Heart left ventricle (tissue), 13 donors: ENCODE data around the gene NPL.

ENCODE experiments used
- CTCF ChIP-seq, 12 donors: fragments of 200-600 bp; sonication (generic) in 4 of 12; IDR thresholded peaks; one replicate each; pipeline versions ENCODE4 v1.5.0 to v1.8.0; 2018 to 2022; ENCODE audit warnings: antibody characterized with exemption in 12 of 12, mild to moderate bottlenecking in 5 of 12
- POLR2A ChIP-seq, 2 donors: fragments of 450-650 bp; IDR thresholded peaks; one replicate each; pipeline ENCODE4 v1.6.1; 2017; ENCODE audit warnings: antibody characterized with exemption in 2 of 2, mild to moderate bottlenecking in 2 of 2, moderate library complexity in 2 of 2
- donor health status: ischemic (EF 13 %, LVEDD 7.1; RV severe dilation, severe dysfunction).
- donor health status: DM: no; HTN: yes; CAD: no.
- donor health status: DM: no; HTN: no; CAD: no.
- donor health status: ischemic (EF 25% LVEDD 6.9; RV normal size, moderate dysfunction).
- donor health status: ischemic (EF 25% LVEDD 5.7; RV mildly dilated, moderate dysfunction).
- donor health status: ischemic (EF 35%, LVEDD 5.7; RV mildly dilated, moderate dysfunction).
- donor health status: nonischemic (EF 11% LVEDD 7.7; RV severe dilation, severe dysfunction).
- donor health status: DM: yes; HTN: yes; CAD: no.
- donor health status: PGD.
- donor health status: ischemic (EF 29% LVEDD 5.4; RV normal size, mild dysfunction).
- donor health status: nonischemic (EF 23%, LVEDD 6.1; RV moderate dilation, normal function).

- no peak for TF ChIP-seq CTCF (IDR thresholded peaks at IDR 0.05)
- TF ChIP-seq POLR2A (IDR thresholded peaks at IDR 0.05) = no peak
These were observed 22.6 kb downstream of the NPL start for GRCh38 chr1:182811975-182812722.
